H1 (cell line): ENCODE data around the gene CDV3. TPM values are rescaled to one million over a fixed set of nuclear protein-coding genes. Genes with fewer than 3 reads are reported as not detected.

Experiments used
- CTCF ChIA-PET: fragments of 300-600 bp; sonication (Branson Sonifier 250); formaldehyde crosslinking; loops from one replicate; lab custom pipeline; 2021; ENCODE audit not compliant: partially characterized antibody; lab: Charles Lee
- POLR2A ChIA-PET: fragments of 300-600 bp; sonication (Branson Sonifier 250); formaldehyde crosslinking; loops from one replicate; lab custom pipeline; 2021; ENCODE audit warnings: inconsistent platforms; ENCODE audit not compliant: partially characterized antibody; lab: Charles Lee
- DNase-seq, 2 experiments: peaks; one replicate each; pipeline versions ENCODE4 v3.0.0 to v3.0.0-alpha.2; 2010 to 2022; ENCODE audit warnings: low spot score in 2 of 2, low read depth in 1 of 2, mixed read lengths in 1 of 2
- FAIRE-seq: peaks from 2 replicates; lab custom pipeline; 2011; peaks lifted over from hg19 to GRCh38; lab: Jason Lieb, UNC
- H2AFZ ChIP-seq: 2 replicates; pipeline ENCODE4 v1.8.1; 2012; ENCODE audit warnings: low read length, inconsistent platforms
- H2AK5ac ChIP-seq: 2 replicates; pipeline ENCODE4 v1.6.1; 2013; ENCODE audit warnings: low read depth, low read length
- H2BK120ac ChIP-seq: replicated peaks from 2 replicates; pipeline ENCODE3; 2013; ENCODE audit warnings: low read depth, low read length, inconsistent platforms
- H2BK12ac ChIP-seq: 2 replicates; pipeline ENCODE4 v1.6.1; 2013; ENCODE audit warnings: low read depth, low read length
- H2BK15ac ChIP-seq: 2 replicates; pipeline ENCODE4 v1.6.1; 2013; ENCODE audit warnings: low read length
- H2BK20ac ChIP-seq: 2 replicates; pipeline ENCODE4 v1.6.1; 2013; ENCODE audit warnings: low read length
- H2BK5ac ChIP-seq: 2 replicates; pipeline ENCODE4 v1.6.1; 2013; ENCODE audit warnings: low read depth, low read length
- H3K14ac ChIP-seq: 2 replicates; pipeline ENCODE4 v1.6.1; 2013; ENCODE audit warnings: inconsistent platforms; ENCODE audit not compliant: insufficient read length
- H3K18ac ChIP-seq: 2 replicates; pipeline ENCODE4 v1.6.1; 2013; ENCODE audit warnings: low read length; ENCODE audit errors: extremely low read depth
- H3K23ac ChIP-seq: 2 replicates; pipeline ENCODE4 v1.6.1; 2013; ENCODE audit warnings: inconsistent platforms; ENCODE audit not compliant: insufficient read length
- H3K23me2 ChIP-seq: 2 replicates; pipeline ENCODE4 v1.6.1; 2013; ENCODE audit warnings: low read depth, low read length
- H3K27ac ChIP-seq: 2 replicates; pipeline ENCODE4 v1.6.1; 2011; ENCODE audit warnings: low read depth, low read length, inconsistent platforms
- H3K27me3 ChIP-seq, 4 experiments: replicated peaks in 1 of 4; 1 replicate in 1 of 4; 2 replicates in 3 of 4; pipeline versions ENCODE4 v1.6.1 to v1.8.1; 2011 to 2013; ENCODE audit warnings: low read length in 3 of 4, mild to moderate bottlenecking in 3 of 4, inconsistent platforms in 2 of 4, mixed read lengths in 2 of 4, moderate library complexity in 1 of 4; ENCODE audit not compliant: control insufficient read depth in 3 of 4, insufficient read depth in 3 of 4; ENCODE audit errors: extremely low read depth in 1 of 4
- H3K36me3 ChIP-seq, 4 experiments: 2 replicates each; pipeline versions ENCODE4 v1.6.1 to v1.8.1; 2011 to 2013; ENCODE audit warnings: mild to moderate bottlenecking in 4 of 4, low read length in 3 of 4, moderate library complexity in 2 of 4, control low read depth in 1 of 4, inconsistent platforms in 1 of 4; ENCODE audit not compliant: insufficient read depth in 4 of 4, control insufficient read depth in 2 of 4
- H3K4ac ChIP-seq: replicated peaks from 2 replicates; pipeline ENCODE3; 2013; ENCODE audit warnings: low read length, low read depth, mixed read lengths, inconsistent platforms; ENCODE audit not compliant: insufficient read length
- H3K4me1 ChIP-seq, 4 experiments: replicated peaks in 1 of 4; 1 replicate in 1 of 4; 2 replicates in 3 of 4; pipeline versions ENCODE4 v1.6.1 to v1.8.1; 2011 to 2013; ENCODE audit warnings: low read length in 3 of 4, inconsistent platforms in 2 of 4, mixed read lengths in 1 of 4; ENCODE audit not compliant: insufficient read depth in 4 of 4, control insufficient read depth in 3 of 4
- H3K4me2 ChIP-seq, 2 experiments: 2 replicates each; pipeline versions ENCODE4 v1.6.1 to v1.8.1; 2011 to 2013; ENCODE audit warnings: low read depth in 2 of 2, low read length in 2 of 2, control low read depth in 1 of 2, inconsistent platforms in 1 of 2, mild to moderate bottlenecking in 1 of 2; ENCODE audit not compliant: insufficient read depth in 1 of 2
- H3K4me3 ChIP-seq, 4 experiments: fragments of 200-600, 300-600 bp in 1 of 4; sonication (generic), shearing (Covaris generic), sonication (Bioruptor Twin) in 1 of 4; 2 replicates each; pipeline versions ENCODE4 v1.5.1 to v1.8.1; 2011 to 2016; ENCODE audit warnings: low read length in 4 of 4, low read depth in 3 of 4, control low read depth in 2 of 4, inconsistent platforms in 2 of 4, mild to moderate bottlenecking in 2 of 4, mixed read lengths in 1 of 4, moderate library complexity in 1 of 4; ENCODE audit not compliant: insufficient read depth in 2 of 4; ENCODE audit errors: extremely low read depth in 1 of 4
- H3K56ac ChIP-seq: replicated peaks from 2 replicates; pipeline ENCODE3; 2013; ENCODE audit warnings: low read depth, mild to moderate bottlenecking, mixed read lengths, low read length, inconsistent platforms; ENCODE audit not compliant: insufficient read length
- H3K79me1 ChIP-seq: 2 replicates; pipeline ENCODE4 v1.6.1; 2013; ENCODE audit warnings: low read depth, low read length, control low read depth
- H3K79me2 ChIP-seq, 2 experiments: 2 replicates each; pipeline versions ENCODE4 v1.6.1 to v1.8.1; 2012 to 2013; ENCODE audit warnings: low read length in 2 of 2, mild to moderate bottlenecking in 2 of 2, inconsistent platforms in 1 of 2; ENCODE audit not compliant: insufficient read depth in 2 of 2, control insufficient read depth in 1 of 2
- H3K9ac ChIP-seq, 4 experiments: replicated peaks in 1 of 4; 1 replicate in 1 of 4; 2 replicates in 3 of 4; pipeline versions ENCODE4 v1.6.1 to v1.8.1; 2011 to 2013; ENCODE audit warnings: low read depth in 3 of 4, low read length in 3 of 4, control low read depth in 2 of 4, mild to moderate bottlenecking in 2 of 4, moderate library complexity in 2 of 4, inconsistent platforms in 1 of 4; ENCODE audit errors: extremely low read depth in 1 of 4
- H3K9me3 ChIP-seq, 2 experiments: 2 replicates each; pipeline versions ENCODE4 v1.6.1 to v1.8.1; 2012 to 2013; ENCODE audit warnings: mild to moderate bottlenecking in 2 of 2, moderate library complexity in 2 of 2, control low read depth in 1 of 2, inconsistent platforms in 1 of 2, low read depth in 1 of 2, low read length in 1 of 2, mixed read lengths in 1 of 2; ENCODE audit not compliant: insufficient read depth in 2 of 2
- H4K20me1 ChIP-seq, 2 experiments: replicated peaks in 1 of 2; 2 replicates each; pipeline versions ENCODE3 to v1.8.1; 2011 to 2013; ENCODE audit warnings: inconsistent platforms in 2 of 2, low read length in 2 of 2, mild to moderate bottlenecking in 1 of 2; ENCODE audit not compliant: insufficient read depth in 2 of 2, control insufficient read depth in 1 of 2
- H4K5ac ChIP-seq: 2 replicates; pipeline ENCODE4 v1.6.1; 2013; ENCODE audit warnings: low read length, low read depth, mixed read lengths, inconsistent platforms; ENCODE audit not compliant: insufficient read length
- H4K8ac ChIP-seq: 2 replicates; pipeline ENCODE4 v1.8.0; 2013; ENCODE audit warnings: mild to moderate bottlenecking, moderate library complexity, low read length, inconsistent platforms; ENCODE audit not compliant: insufficient read depth; ENCODE audit errors: extremely low read depth
- H4K91ac ChIP-seq: replicated peaks from 2 replicates; pipeline ENCODE3; 2013; ENCODE audit warnings: low read length, mixed read lengths, inconsistent platforms; ENCODE audit not compliant: insufficient read length
- ASH2L ChIP-seq: fragments of 200-600, 300-600 bp; sonication (generic); IDR thresholded peaks from one replicate; pipeline ENCODE4 v1.7.1; 2017; ENCODE audit warnings: low read length
- BRCA1 ChIP-seq: IDR thresholded peaks from 2 replicates; pipeline ENCODE4 v1.6.1; 2012; ENCODE audit warnings: low read depth, low read length, improper control_type of control experiment
- CBX8 ChIP-seq: fragments of 300-800, 300-1000 bp; sonication (generic); IDR thresholded peaks from 2 replicates; pipeline ENCODE4 v1.7.1; 2016; ENCODE audit warnings: low read depth, low read length, borderline replicate concordance
- CHD1 ChIP-seq: IDR thresholded peaks from 2 replicates; pipeline ENCODE4 v1.6.1; 2012; ENCODE audit warnings: low read depth, low read length, improper control_type of control experiment
- EGR1 ChIP-seq: IDR thresholded peaks from 2 replicates; pipeline ENCODE4 v1.6.1; 2011; ENCODE audit warnings: low read depth, low read length, borderline replicate concordance
- EP300 ChIP-seq, 2 experiments: IDR thresholded peaks; 1 replicate in 1 of 2; 2 replicates in 1 of 2; pipeline ENCODE4 v1.6.1; 2011 to 2012; ENCODE audit warnings: low read depth in 2 of 2, low read length in 2 of 2, mild to moderate bottlenecking in 2 of 2, borderline replicate concordance in 1 of 2, inconsistent platforms in 1 of 2, moderate library complexity in 1 of 2
- KDM5A ChIP-seq: fragments of 200-600 bp; IDR thresholded peaks from 2 replicates; pipeline ENCODE4 v1.7.1; 2012; ENCODE audit warnings: mild to moderate bottlenecking, low read length, inconsistent platforms, mixed read lengths
- POU5F1 ChIP-seq: IDR thresholded peaks from 2 replicates; pipeline ENCODE4 v1.6.1; 2011; ENCODE audit warnings: low read depth, mild to moderate bottlenecking, low read length, moderate library complexity
- RAD21 ChIP-seq, 2 experiments: IDR thresholded peaks in 1 of 2; conservative IDR thresholded peaks in 1 of 2; 2 replicates each; pipeline ENCODE4 v1.6.1; 2011; ENCODE audit warnings: low read depth in 2 of 2, low read length in 2 of 2, improper control_type of control experiment in 1 of 2, inconsistent platforms in 1 of 2, mild to moderate bottlenecking in 1 of 2, moderate library complexity in 1 of 2
- RXRA ChIP-seq: IDR thresholded peaks from 2 replicates; pipeline ENCODE4 v1.6.1; 2011; ENCODE audit warnings: low read depth, mild to moderate bottlenecking, low read length, moderate library complexity; ENCODE audit not compliant: insufficient read depth
- SIX5 ChIP-seq: IDR thresholded peaks from 2 replicates; pipeline ENCODE4 v1.6.1; 2011; ENCODE audit warnings: mild to moderate bottlenecking, low read depth, low read length
- SRF ChIP-seq: IDR thresholded peaks from 2 replicates; pipeline ENCODE4 v1.6.1; 2011; ENCODE audit warnings: mild to moderate bottlenecking, low read depth, low read length, moderate library complexity
- TCF12 ChIP-seq: IDR thresholded peaks from 2 replicates; pipeline ENCODE4 v1.6.1; 2011; ENCODE audit warnings: low read depth, mild to moderate bottlenecking, low read length
- ZNF274 ChIP-seq: IDR thresholded peaks from 2 replicates; pipeline ENCODE4 v1.7.0; 2012; ENCODE audit warnings: low read length, borderline replicate concordance; ENCODE audit errors: extremely low read depth
- polyA plus RNA-seq, 7 experiments: library from polyadenylated mRNA; depleted of rRNA in 3 of 7; stranded (reverse) in 5 of 7; unstranded in 2 of 7; fragments of >200 nt in 5 of 7; fragments of 200-250 nt in 2 of 7; gene quantifications; 1 replicate in 5 of 7; 2 replicates in 1 of 7; 4 replicates in 1 of 7; pipeline versions ENCODE4 v1.2.1 to v1.2.3, GENCODE V29; 2011 to 2013; ENCODE audit warnings: missing spikeins in 2 of 7, mixed read lengths in 2 of 7
- total RNA-seq: library from RNA; stranded (reverse); fragmentation: NEBNext Ultra II Directional; extraction: Animal tissue kit (Norgen Biotek cat#: 25700); gene quantifications from 2 replicates; pipeline ENCODE4 v1.2.1, GENCODE V29; 2021
- TF ChIP-seq, protein P1 (sequence below): IDR thresholded peaks from 2 replicates; pipeline ENCODE4 v1.6.1; 2011; ENCODE audit warnings: low read length, improper control_type of control experiment

CDV3 gene
- total and polyA plus RNA-seq, 2 of the 8 experiments (the other 6 are each of a cell fraction or from before 2014, with no cell fraction given), result 29.4 to 163 TPM

DNA sequence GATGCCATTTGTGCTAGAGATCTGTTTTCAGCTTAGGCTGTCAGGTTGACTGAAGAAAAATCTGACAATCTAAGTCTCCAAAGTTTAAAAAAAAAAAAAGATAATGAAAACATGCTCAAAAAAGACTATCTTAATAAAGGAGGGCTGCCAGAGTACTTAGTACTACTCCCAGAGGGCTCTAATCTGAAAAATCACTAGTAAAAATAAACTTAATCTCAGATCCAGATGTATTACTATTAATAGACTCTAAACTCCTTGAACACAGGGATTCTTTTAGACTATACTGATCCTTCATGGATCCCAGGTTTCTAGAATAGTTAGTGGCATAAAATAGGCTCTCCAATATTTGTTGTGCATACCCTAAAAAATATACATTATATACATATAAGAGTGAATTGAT, 54.3 kb downstream of the CDV3 start:
- H3K23me2 ChIP-seq, result no peaks in the 10 kb centered on the region
- no peak overlapping the region for H2BK12ac ChIP-seq
- no peak overlapping the region for H3K27ac ChIP-seq
- no peak overlapping the region for H4K5ac ChIP-seq
- no peak overlapping the region for H2BK20ac ChIP-seq
- no peaks in the 10 kb centered on the region for H4K20me1 ChIP-seq
- H3K27me3 ChIP-seq, result no peaks in the 10 kb centered on the region
- no peak overlapping the region for H2BK120ac ChIP-seq
- no peak overlapping the region for H2AFZ ChIP-seq
- peaks cover 2 to 55% (median 23%) of the 10 kb centered on the region in 4 experiments for H3K36me3 ChIP-seq
- no peak overlapping the region for H3K23ac ChIP-seq
- H3K14ac ChIP-seq, result no peak overlapping the region
- H3K4me3 ChIP-seq, result no peak overlapping the region
- no peak overlapping the region for H3K56ac ChIP-seq
- DNase-seq, result no peak
- H3K4me2 ChIP-seq, result no peak overlapping the region
- H3K4me1 ChIP-seq, result no peaks in the 10 kb centered on the region
- H2AK5ac ChIP-seq, result no peak overlapping the region
- no peak for FAIRE-seq
- no peaks in the 10 kb centered on the region for H3K79me2 ChIP-seq
- H3K4ac ChIP-seq, result no peak overlapping the region
- H2BK15ac ChIP-seq, result no peak overlapping the region
- no peak overlapping the region for H4K8ac ChIP-seq
- no peak overlapping the region for H2BK5ac ChIP-seq
- H4K91ac ChIP-seq, result no peak overlapping the region
- H3K9ac ChIP-seq, result no peak overlapping the region
- H3K18ac ChIP-seq, result no peak overlapping the region
- no peaks in the 10 kb centered on the region for H3K79me1 ChIP-seq
- H3K9me3 ChIP-seq, result no peaks in the 10 kb centered on the region
- ChIA-PET CTCF (no interaction called here), POLR2A (no interaction called here)
- TF ChIP-seq TCF12 (no peak), SRF (no peak), POU5F1 (no peak), BRCA1 (no peak), RXRA (no peak), ZNF274 (no peak), SIX5 (no peak), EGR1 (no peak), CBX8 (no peak), ASH2L (no peak), KDM5A (no peak), EP300 (IDR thresholded peaks at IDR 0.05; ENCODE audit: borderline replicate concordance in 1 of 2, low read depth in 2 of 2, low read length in 2 of 2) (no peak), CHD1 (no peak), RAD21 (IDR thresholded peaks at IDR 0.05 in 1 of 2, conservative IDR thresholded peaks at IDR 0.05 in 1 of 2; ENCODE audit: low read depth in 2 of 2, low read length in 2 of 2) (no peak)
- TF ChIP-seq, protein P1, sequence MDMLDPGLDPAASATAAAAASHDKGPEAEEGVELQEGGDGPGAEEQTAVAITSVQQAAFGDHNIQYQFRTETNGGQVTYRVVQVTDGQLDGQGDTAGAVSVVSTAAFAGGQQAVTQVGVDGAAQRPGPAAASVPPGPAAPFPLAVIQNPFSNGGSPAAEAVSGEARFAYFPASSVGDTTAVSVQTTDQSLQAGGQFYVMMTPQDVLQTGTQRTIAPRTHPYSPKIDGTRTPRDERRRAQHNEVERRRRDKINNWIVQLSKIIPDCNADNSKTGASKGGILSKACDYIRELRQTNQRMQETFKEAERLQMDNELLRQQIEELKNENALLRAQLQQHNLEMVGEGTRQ, result no peak
